RWPE2 (cell line): Measurements from ENCODE around the gene FBRSL1.

Experiments
- ATAC-seq: fragments of 200-7000 bp; cut with Tn5 transposase; 3 replicates; pipeline ENCODE4 v1.9.1; 2021; ENCODE audit warnings: low read depth
- DNase-seq: peaks from one replicate; pipeline ENCODE4 v3.0.0-alpha.2; 2020; ENCODE audit warnings: low spot score
- H3K27ac ChIP-seq: fragments of 450-650 bp; 2 replicates; pipeline ENCODE4 v1.5.1; 2017; ENCODE audit warnings: mild to moderate bottlenecking; ENCODE audit not compliant: poor library complexity, severe bottlenecking
- H3K27me3 ChIP-seq: fragments of 250-450 bp; sonication (Bioruptor Pico); 2 replicates; pipeline ENCODE4 v1.5.1; 2021; ENCODE audit warnings: mild to moderate bottlenecking, moderate library complexity; ENCODE audit not compliant: insufficient read depth, poor library complexity, severe bottlenecking
- H3K36me3 ChIP-seq: fragments of 250-450 bp; sonication (Bioruptor Pico); 2 replicates; pipeline ENCODE4 v1.5.1; 2020; ENCODE audit warnings: low read depth, mild to moderate bottlenecking, moderate library complexity
- H3K4me1 ChIP-seq: fragments of 250-450 bp; sonication (Bioruptor Pico); 2 replicates; pipeline ENCODE4 v1.5.1; 2021; ENCODE audit warnings: mild to moderate bottlenecking, moderate library complexity; ENCODE audit not compliant: insufficient read depth, poor library complexity, severe bottlenecking
- H3K4me3 ChIP-seq: fragments of 250-450 bp; sonication (Bioruptor Pico); 2 replicates; pipeline ENCODE4 v1.5.1; 2021; ENCODE audit warnings: mild to moderate bottlenecking, moderate library complexity; ENCODE audit not compliant: severe bottlenecking
- H3K9me3 ChIP-seq: fragments of 250-450 bp; sonication (Bioruptor Pico); 2 replicates; pipeline ENCODE4 v1.5.1; 2021; ENCODE audit warnings: mild to moderate bottlenecking, moderate library complexity; ENCODE audit not compliant: severe bottlenecking
- CTCF ChIP-seq: fragments of 450-650 bp; IDR thresholded peaks from one replicate; pipeline ENCODE4 v1.5.1; 2017; ENCODE audit warnings: mild to moderate bottlenecking, moderate library complexity; ENCODE audit not compliant: poor library complexity, severe bottlenecking

Gene FBRSL1

DNA sequence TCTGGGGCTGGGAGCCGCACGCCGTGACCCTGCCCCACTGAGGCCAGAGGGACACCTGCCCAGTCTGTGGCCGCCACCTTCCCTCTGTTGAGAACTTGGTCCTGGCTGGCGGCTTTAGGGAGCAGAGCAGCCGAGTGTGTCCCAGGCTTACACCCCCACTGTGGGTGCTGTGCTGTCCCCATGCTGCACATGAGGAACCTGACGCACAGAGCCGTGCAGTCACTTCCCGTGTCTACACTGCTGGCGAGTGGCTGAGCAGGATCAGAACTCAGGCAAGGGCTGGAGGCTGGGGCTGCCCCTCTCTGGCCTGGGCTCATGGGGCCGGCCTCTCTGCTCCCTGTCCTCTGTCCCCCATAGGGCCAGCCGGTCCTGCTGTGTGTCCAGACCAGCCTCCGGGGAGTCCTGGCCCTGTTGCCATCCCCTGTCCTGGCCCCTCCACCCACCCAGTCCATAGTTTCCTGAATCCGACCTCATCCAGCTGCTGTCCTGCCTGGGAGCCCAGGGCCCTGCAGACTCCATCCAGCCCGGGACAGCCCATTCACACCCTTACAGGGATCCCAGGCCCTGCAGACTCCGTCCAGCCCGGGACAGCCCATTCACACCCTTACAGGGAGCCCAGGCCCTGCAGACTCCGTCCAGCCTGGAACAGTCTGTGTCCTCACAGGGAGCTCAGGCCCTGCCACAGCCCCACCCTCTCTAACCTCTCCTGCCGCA is 10.3 kb downstream of the FBRSL1 start:
- no peaks in the 10 kb centered on the region for H3K27me3 ChIP-seq
- TF ChIP-seq CTCF = no peak
- no peaks in the 10 kb centered on the region for H3K36me3 ChIP-seq
- ATAC-seq (peak; percentile 22; the same call in 2 of the 3 replicates), DNase-seq (no peak)
- no peak overlapping the region for H3K4me3 ChIP-seq
- H3K27ac ChIP-seq = no peak overlapping the region
- H3K4me1 ChIP-seq = no peaks in the 10 kb centered on the region
- H3K9me3 ChIP-seq = no peaks in the 10 kb centered on the region

- no peak overlapping the region for H3K4me3 ChIP-seq
Measured at GRCh38 chr12:132500856-132501180, 10.9 kb downstream of the FBRSL1 start.

GRCh38 chr12:132501204-132501940 is 11.4 kb downstream of the FBRSL1 start:
- DNase-seq (no peak), ATAC-seq (no peak)
- no peak overlapping the region for H3K4me3 ChIP-seq
- H3K27ac ChIP-seq = no peak overlapping the region
- no peaks in the 10 kb centered on the region for H3K4me1 ChIP-seq
- H3K36me3 ChIP-seq = no peaks in the 10 kb centered on the region
- H3K9me3 ChIP-seq = no peaks in the 10 kb centered on the region
- no peaks in the 10 kb centered on the region for H3K27me3 ChIP-seq
- TF ChIP-seq CTCF = no peak

More at GRCh38 chr12:132500856-132501180, 10.9 kb downstream of the FBRSL1 start:
- Histone ChIP-seq H3K4me1 (no peaks in the 10 kb centered on the region), H3K36me3 (no peaks in the 10 kb centered on the region), H3K27me3 (no peaks in the 10 kb centered on the region), H3K9me3 (no peaks in the 10 kb centered on the region), H3K27ac (no peak overlapping the region)
- ATAC-seq (no peak), DNase-seq (no peak)
- no peak for TF ChIP-seq CTCF

DNA sequence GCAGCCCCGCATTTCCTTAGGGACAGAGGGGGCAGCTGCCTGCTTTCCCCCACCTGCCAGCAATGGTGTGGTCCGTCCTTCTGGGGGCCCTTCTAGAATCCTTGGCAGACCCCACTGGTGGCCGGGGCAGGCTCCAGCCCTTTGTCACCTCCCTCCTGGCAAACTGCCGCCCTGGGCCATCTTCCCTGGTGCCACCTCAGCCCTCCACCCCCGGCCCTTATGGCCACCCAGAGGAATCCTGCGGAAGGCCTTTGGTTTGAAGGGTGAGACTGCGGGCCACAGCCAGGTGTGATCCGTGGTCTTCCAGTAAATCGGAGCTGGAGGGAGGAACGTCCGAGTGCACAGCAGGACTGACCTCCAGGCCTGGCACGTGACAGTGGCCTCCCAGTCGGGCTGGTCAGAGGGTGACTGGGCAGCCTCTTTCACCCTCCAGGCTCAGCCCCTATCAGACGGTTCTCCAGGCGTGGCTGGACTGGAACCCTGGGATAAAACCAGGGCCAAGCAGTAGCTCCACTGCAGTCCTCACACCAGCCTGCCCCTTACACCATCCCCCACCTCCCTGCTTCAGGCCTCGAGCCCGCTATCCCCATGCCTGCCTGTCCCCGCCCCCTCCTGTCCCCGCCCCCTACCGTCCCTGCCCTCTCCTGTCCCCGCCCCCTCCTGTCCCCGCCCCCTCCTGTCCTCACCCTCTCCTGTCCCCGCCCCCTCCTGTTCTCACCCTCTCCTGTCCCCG is 12.4 kb downstream of the FBRSL1 start:
- Histone ChIP-seq H3K4me1 (no peaks in the 10 kb centered on the region), H3K27ac (no peak overlapping the region), H3K36me3 (no peaks in the 10 kb centered on the region), H3K9me3 (no peaks in the 10 kb centered on the region), H3K27me3 (no peaks in the 10 kb centered on the region), H3K4me3 (no peak overlapping the region)
- no peak for TF ChIP-seq CTCF
- DNase-seq (no peak), ATAC-seq (no peak)
